CD4-positive, alpha-beta T cell treated with Interleukin-15 for 4 hours (primary cell): ENCODE data around the gene NUP35.

Experiments used
- DNase-seq: peaks from one replicate; pipeline ENCODE4 v3.0.0-alpha.2; 2020; ENCODE audit warnings: low spot score

NUP35 gene

GRCh38 chr2:183124222-183124956 lies at the start of gene NUP35:
Gene NUP35 (plus strand): TSS chr2:183124443. CDS start chr2:183124458, 15 bp downstream.
- peak; percentile 88 for DNase-seq

GRCh38 chr2:183078163-183078463 lies 46.1 kb upstream of the NUP35 start:
- peak; percentile 20 for DNase-seq

GRCh38 chr2:183078464-183079138 lies 45.6 kb upstream of the NUP35 start, which contains the start of gene DUSP19:
Gene DUSP19 (plus strand): TSS chr2:183078747. CDS start chr2:183078934, 187 bp downstream.
- peak; percentile 87 for DNase-seq

- DNase-seq: peak; percentile 6
These were observed 45.0 kb upstream of the NUP35 start for GRCh38 chr2:183079139-183079775.

GRCh38 chr2:183081911-183082310 lies 42.3 kb upstream of the NUP35 start:
- no peak for DNase-seq

- DNase-seq: no peak
These were observed 36.2 kb upstream of the NUP35 start for GRCh38 chr2:183088061-183088460.

- no peak for DNase-seq
These were observed 34.9 kb upstream of the NUP35 start for GRCh38 chr2:183089192-183089851.

GRCh38 chr2:183091318-183091953 lies 32.8 kb upstream of the NUP35 start:
- DNase-seq: no peak

- no peak for DNase-seq
These were observed 32.3 kb upstream of the NUP35 start for GRCh38 chr2:183091954-183092345.

- no peak for DNase-seq
These were observed 30.2 kb upstream of the NUP35 start for GRCh38 chr2:183093857-183094657.

GRCh38 chr2:183105402-183106134 lies 18.7 kb upstream of the NUP35 start:
- DNase-seq: no peak

GRCh38 chr2:183112577-183112976 lies 11.7 kb upstream of the NUP35 start:
- DNase-seq: no peak

- DNase-seq: no peak
These were observed 10.6 kb upstream of the NUP35 start for GRCh38 chr2:183113630-183114029.

GRCh38 chr2:183117226-183117625 lies 7.0 kb upstream of the NUP35 start:
- DNase-seq: no peak

- no peak for DNase-seq
These were observed 905 bp upstream of the NUP35 start for GRCh38 chr2:183123117-183123958.

GRCh38 chr2:183123959-183124221 lies 353 bp upstream of the NUP35 start:
- no peak for DNase-seq

GRCh38 chr2:183124957-183125255 lies 663 bp downstream of the NUP35 start:
- no peak for DNase-seq

- no peak for DNase-seq
These were observed 1.6 kb downstream of the NUP35 start for GRCh38 chr2:183125659-183126341.

- no peak for DNase-seq
These were observed 2.4 kb downstream of the NUP35 start for GRCh38 chr2:183126635-183127034.

GRCh38 chr2:183134016-183134415 lies 9.8 kb downstream of the NUP35 start:
- DNase-seq: no peak
